ENCODE data around the gene MED20. TPM values are rescaled to one million over a fixed set of nuclear protein-coding genes. Genes with fewer than 3 reads are reported as not detected.

Gene MED20
- total and polyA plus RNA-seq, 8 donors: 19.7 to 32.1 (median 27.9) TPM

DNA sequence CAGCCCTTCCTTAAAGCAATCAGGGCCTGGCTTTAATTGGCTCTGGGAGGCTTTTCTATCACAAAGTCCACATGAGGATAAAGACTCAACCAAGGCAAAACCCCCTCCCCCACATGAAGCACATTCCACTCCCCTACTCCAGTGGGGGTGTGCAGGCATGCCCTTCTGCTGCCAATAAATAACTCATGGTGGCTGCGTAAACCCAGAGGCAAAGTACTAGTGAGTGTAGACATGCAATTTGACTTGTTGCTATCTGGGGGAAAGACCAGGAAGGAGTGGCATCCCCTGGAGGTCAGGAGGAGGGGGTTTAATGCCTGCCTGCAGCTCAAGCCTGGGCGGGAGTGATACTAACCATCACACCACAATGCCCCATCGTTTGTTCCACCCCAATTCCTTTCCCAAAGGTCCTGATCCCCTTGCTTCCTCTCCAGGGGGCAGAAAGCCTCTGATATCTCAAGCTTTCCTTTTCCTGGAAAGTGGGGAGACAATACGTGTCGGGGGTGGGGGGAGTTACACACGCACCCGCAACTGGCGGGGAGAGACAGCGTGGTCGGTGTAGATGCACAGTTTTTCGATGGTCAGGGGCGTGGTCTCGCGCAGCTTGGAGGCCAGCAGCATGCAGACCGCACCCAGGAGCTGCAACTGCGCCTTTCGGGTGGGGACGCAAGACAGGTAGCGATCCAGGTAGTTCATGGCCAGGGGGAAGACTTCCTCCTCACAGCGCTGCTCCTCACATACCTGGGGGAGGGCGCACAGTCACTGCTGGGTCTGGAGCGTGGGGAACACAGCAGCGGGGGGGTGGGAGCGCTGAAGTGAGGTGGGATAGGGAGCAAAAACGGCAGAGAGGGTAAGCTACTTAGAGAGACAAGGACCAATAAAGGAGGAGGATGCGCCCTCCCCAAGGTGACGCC, 19.2 kb upstream of the MED20 start:
- Histone ChIP-seq H3K36me3 (peaks cover under 1 to 24% of the 10 kb centered on the region in 2 donors), H3K27ac (peak overlapping the region; percentile 77 to 94), H3K9me3 (no peaks in the 10 kb centered on the region), H3K4me3 (peak overlapping the region; percentile 88 to 99), H3K27me3 (no peaks in the 10 kb centered on the region), H3K4me1 (peaks cover 47 to 82% of the 10 kb centered on the region in 2 donors)
- DNase-seq (peak in 2 of 4 donors; percentile 44 to 85), ATAC-seq (peak; percentile 1)
- TF ChIP-seq, protein P1, sequence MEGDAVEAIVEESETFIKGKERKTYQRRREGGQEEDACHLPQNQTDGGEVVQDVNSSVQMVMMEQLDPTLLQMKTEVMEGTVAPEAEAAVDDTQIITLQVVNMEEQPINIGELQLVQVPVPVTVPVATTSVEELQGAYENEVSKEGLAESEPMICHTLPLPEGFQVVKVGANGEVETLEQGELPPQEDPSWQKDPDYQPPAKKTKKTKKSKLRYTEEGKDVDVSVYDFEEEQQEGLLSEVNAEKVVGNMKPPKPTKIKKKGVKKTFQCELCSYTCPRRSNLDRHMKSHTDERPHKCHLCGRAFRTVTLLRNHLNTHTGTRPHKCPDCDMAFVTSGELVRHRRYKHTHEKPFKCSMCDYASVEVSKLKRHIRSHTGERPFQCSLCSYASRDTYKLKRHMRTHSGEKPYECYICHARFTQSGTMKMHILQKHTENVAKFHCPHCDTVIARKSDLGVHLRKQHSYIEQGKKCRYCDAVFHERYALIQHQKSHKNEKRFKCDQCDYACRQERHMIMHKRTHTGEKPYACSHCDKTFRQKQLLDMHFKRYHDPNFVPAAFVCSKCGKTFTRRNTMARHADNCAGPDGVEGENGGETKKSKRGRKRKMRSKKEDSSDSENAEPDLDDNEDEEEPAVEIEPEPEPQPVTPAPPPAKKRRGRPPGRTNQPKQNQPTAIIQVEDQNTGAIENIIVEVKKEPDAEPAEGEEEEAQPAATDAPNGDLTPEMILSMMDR (IDR thresholded peaks at IDR 0.05): no peak
- intact Hi-C loops (cut with DNase I): loop anchor here in 1 of 2 donors (5.0 kb wide), 1 partner anchor 102 kb away; no protein-coding TSS in a partner anchor

- ATAC-seq: peak; percentile 3
- Histone ChIP-seq H3K4me1 (peaks cover 47 to 88% of the 10 kb centered on the region in 2 donors), H3K4me3 (peak overlapping the region in 1 of 2 donors; percentile 99)
Observed at GRCh38 chr6:41939176-41939847, 18.4 kb upstream of the MED20 start.

GRCh38 chr6:41938590-41939175, 17.7 kb upstream of the MED20 start:
- H3K27me3 ChIP-seq: no peaks in the 10 kb centered on the region
- peak overlapping the region; percentile 77 to 94 for H3K27ac ChIP-seq
- no peak for DNase-seq
- H3K4me1 ChIP-seq: peaks cover 47 to 81% of the 10 kb centered on the region in 2 donors
- TF ChIP-seq, protein P1 (IDR thresholded peaks at IDR 0.05): no peak
- peak overlapping the region in 1 of 2 donors; percentile 99 for H3K4me3 ChIP-seq
- no peaks in the 10 kb centered on the region for H3K9me3 ChIP-seq
- intact Hi-C loops (cut with DNase I): loop anchor here in 1 of 2 donors (5.0 kb wide), 1 partner anchor 104 kb away; no protein-coding TSS in a partner anchor
- peaks cover 6 to 38% of the 10 kb centered on the region in 2 donors for H3K36me3 ChIP-seq
- ATAC-seq: no peak

More at GRCh38 chr6:41939176-41939847, 18.4 kb upstream of the MED20 start:
- intact Hi-C loops (cut with DNase I): loop anchor here in 1 of 2 donors (5.0 kb wide), 1 partner anchor 103 kb away; no protein-coding TSS in a partner anchor
- Histone ChIP-seq H3K27me3 (no peaks in the 10 kb centered on the region), H3K36me3 (peaks cover 6 to 32% of the 10 kb centered on the region in 2 donors), H3K27ac (peak overlapping the region; percentile 77 to 94), H3K9me3 (no peaks in the 10 kb centered on the region)
- TF ChIP-seq, protein P1 (IDR thresholded peaks at IDR 0.05): no peak
- peak in 2 of 4 donors; percentile 78 to 90 for DNase-seq

GRCh38 chr6:41937861-41938574, 17.1 kb upstream of the MED20 start:
- H3K4me3 ChIP-seq: peak overlapping the region in 1 of 2 donors; percentile 99
- ATAC-seq: no peak
- TF ChIP-seq, protein P1 (IDR thresholded peaks at IDR 0.05): no peak

More at GRCh38 chr6:41937861-41938574, 17.1 kb upstream of the MED20 start:
- intact Hi-C loops (cut with DNase I): loop anchor here in 1 of 2 donors (5.0 kb wide), 1 partner anchor 104 kb away; no protein-coding TSS in a partner anchor
- Histone ChIP-seq H3K27ac (peak overlapping the region; percentile 77 to 94), H3K27me3 (no peaks in the 10 kb centered on the region), H3K4me1 (peaks cover 47 to 75% of the 10 kb centered on the region in 2 donors), H3K36me3 (peaks cover 6 to 45% of the 10 kb centered on the region in 2 donors), H3K9me3 (no peaks in the 10 kb centered on the region)
- peak in 1 of 4 donors; percentile 47 for DNase-seq
